GM10266 (cell line): ENCODE measurements around the gene AP5Z1.

Experiments
- DNase-seq: peaks from one replicate; pipeline ENCODE4 v3.0.0; 2012; ENCODE audit errors: extremely low spot score
- TF ChIP-seq, protein P1 (sequence below): IDR thresholded peaks from 2 replicates; pipeline ENCODE4 v1.5.1; 2012; ENCODE audit warnings: mild to moderate bottlenecking, low read depth; ENCODE audit not compliant: control insufficient read depth, insufficient read depth; ENCODE audit errors: missing control alignments

AP5Z1 gene

DNA sequence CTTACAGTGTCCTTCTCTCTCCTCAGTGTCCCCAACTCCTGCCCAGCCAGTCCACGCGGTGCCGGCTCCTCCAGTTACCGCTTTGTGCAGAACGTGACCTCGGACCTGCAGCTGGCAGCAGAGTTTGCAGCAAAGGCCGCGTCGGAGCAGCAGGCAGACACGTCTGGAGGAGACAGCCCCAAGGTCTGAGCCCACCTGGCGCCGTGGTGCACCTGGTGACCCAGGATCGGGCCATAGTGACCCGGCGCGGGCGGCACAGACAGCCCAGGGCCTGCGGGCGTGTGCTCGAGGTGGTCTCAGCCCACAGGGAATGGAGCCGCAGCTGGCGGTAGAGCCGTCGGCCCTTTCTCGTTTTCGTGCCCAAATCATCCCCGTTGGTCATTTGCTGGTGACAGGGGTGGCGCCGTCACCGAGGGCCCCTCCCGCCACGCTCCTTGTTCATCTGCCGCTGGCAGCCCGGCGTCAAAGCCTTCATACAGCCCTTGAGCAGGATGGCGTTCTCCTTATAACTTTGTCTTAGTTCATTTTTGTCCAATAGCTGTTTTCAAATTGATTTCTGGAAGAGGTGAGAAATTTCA, 20.9 kb upstream of the AP5Z1 start:
- TF ChIP-seq, protein P1, sequence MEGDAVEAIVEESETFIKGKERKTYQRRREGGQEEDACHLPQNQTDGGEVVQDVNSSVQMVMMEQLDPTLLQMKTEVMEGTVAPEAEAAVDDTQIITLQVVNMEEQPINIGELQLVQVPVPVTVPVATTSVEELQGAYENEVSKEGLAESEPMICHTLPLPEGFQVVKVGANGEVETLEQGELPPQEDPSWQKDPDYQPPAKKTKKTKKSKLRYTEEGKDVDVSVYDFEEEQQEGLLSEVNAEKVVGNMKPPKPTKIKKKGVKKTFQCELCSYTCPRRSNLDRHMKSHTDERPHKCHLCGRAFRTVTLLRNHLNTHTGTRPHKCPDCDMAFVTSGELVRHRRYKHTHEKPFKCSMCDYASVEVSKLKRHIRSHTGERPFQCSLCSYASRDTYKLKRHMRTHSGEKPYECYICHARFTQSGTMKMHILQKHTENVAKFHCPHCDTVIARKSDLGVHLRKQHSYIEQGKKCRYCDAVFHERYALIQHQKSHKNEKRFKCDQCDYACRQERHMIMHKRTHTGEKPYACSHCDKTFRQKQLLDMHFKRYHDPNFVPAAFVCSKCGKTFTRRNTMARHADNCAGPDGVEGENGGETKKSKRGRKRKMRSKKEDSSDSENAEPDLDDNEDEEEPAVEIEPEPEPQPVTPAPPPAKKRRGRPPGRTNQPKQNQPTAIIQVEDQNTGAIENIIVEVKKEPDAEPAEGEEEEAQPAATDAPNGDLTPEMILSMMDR: no peak
- no peak for DNase-seq

DNA sequence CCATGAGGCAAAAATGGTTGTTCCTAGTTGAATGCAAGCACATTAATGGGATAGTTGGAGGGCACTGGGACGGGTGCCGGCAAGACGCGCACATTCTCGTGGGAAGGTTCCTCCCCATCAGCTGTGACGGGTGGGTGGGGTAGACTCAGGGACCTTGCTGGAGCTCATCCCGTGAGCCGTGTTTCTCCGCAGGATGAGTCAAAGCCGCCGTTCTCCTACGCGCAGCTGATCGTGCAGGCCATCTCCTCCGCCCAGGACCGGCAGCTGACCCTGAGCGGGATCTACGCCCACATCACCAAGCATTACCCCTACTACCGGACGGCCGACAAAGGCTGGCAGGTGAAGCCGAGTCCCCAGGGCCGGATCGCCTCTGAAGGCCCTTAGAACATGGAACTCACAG, 20.4 kb upstream of the AP5Z1 start:
- TF ChIP-seq, protein P1: no peak

DNA sequence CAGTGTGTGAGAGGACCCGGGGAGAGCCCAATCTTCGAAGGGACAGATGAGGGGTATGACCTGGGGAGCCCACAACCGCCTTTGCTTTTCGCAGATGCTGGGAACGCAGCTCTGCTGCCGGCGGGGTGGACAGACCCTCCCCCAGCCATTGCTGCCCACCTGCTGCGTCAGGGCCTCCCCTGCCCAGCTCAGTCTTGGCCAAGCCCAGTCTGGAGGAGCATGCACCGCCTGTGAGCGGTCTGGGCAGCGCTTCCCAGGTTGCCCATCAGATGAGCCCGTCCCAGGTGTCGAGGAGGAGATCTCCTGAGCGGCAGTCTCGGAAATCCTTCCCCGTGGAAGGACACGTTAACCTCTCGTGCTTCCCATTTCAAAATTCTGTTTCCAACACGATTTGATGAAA, 17.3 kb upstream of the AP5Z1 start:
- DNase-seq: no peak
- TF ChIP-seq, protein P1: no peak

More for the DNA sequence above, 20.4 kb upstream of the AP5Z1 start:
- DNase-seq: no peak

DNA sequence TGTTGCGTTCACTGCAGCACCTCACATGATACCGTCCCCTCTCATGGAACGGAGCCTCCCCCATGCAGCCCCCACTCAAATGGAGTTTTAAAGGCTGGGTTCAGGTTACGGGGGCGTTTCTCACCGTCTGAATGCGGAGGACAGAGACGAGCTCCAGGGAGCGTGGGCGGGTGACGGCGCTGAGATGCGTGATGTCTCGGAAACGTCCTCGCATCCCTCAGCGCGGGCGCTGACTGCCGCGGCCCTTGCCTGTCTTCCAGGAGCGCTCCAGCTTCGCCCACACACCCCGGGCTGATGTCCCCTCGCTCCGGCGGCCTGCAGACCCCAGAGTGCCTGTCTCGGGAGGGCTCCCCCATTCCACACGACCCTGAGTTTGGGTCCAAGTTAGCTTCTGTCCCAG, 16.6 kb upstream of the AP5Z1 start:
- TF ChIP-seq, protein P1: no peak
- DNase-seq: no peak

DNA sequence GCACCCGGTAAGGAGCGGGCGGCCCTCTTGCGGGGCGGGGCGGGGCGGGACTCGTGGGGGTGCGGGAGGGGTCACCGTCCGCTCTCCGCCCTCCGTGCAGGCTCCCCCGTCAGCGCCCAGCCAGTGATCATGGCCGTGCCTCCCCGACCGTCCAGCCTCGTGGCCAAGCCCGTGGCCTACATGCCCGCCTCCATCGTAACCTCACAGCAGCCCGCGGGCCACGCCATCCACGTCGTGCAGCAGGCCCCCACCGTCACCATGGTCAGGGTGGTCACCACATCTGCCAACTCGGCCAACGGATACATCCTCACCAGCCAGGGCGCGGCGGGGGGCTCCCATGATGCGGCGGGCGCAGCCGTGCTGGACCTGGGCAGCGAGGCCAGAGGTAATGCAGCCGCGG, 16.2 kb upstream of the AP5Z1 start:
- TF ChIP-seq, protein P1: no peak
- no peak for DNase-seq

DNA sequence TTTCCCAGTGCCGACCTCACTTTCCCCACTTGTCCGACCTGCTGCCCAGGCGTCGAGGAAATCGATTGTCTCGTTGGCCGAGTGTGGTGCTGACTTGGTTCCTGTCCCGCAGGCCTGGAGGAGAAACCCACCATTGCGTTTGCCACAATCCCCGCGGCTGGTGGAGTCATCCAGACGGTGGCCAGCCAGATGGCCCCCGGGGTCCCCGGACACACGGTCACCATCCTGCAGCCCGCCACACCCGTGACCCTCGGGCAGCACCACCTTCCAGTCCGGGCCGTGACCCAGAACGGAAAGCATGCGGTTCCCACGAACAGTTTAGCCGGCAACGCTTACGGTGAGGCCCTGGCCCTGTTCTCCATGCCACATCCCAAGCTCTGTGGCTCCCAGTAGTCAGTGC, 14.5 kb upstream of the AP5Z1 start:
- no peak for DNase-seq
- TF ChIP-seq, protein P1: no peak

DNA sequence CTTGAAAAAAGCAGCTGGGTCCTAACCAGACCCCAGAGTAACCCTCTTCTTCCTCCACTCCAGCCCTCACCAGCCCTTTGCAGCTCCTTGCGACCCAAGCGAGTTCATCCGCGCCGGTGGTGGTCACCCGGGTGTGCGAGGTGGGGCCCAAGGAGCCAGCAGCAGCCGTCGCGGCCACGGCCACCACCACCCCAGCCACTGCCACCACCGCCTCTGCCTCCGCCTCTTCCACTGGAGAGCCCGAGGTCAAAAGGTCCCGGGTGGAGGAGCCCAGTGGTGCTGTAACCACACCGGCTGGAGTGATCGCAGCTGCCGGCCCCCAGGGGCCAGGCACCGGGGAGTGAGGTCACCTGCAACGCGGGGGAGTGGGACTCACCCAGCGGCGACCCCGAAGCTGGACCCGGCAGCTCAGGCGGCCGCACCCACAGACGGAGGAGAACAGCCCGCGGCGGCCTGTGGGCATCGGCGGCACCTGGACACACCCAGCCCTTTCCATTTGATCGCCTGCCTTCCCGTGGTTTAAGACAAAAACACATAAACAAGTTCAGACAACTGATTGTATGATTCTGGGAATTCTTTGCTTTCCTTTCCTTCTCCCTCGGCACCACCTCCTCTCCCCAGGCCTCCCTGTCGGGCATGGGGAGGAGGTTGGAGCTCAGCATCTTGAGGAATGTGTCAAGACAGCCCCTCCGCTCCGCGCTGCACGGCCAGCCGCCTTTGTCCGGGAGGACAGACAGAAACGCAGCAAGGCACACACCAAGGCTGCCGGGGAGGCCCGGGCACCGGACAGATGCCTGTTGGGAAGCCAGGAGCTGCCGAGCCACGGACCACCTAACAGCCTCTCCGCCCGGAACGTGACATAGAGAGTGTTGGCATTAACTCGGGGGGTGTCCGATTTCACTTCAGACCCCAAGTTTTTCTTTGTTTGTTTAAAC, 13.0 kb upstream of the AP5Z1 start:
- no peak for DNase-seq
- TF ChIP-seq, protein P1: no peak
